ENCODE data around the gene METTL1.

GRCh38 chr12:57733928-57734327 is 38.0 kb downstream of the METTL1 start:
- no peak for TF ChIP-seq POLR2AphosphoS5 (IDR thresholded peaks at IDR 0.05; ENCODE audit: low read depth, low read length)
- no peak for TF ChIP-seq POLR2A (IDR thresholded peaks at IDR 0.05; ENCODE audit: low read depth, low read length)
